OCI-LY3 (cell line): Measurements from ENCODE around the gene SUSD4.

Source experiments
- H2AFZ ChIP-seq: fragments of 200-600, 300-600 bp; shearing (Covaris generic); 2 replicates; pipeline ENCODE4 v1.6.0; 2014; ENCODE audit warnings: antibody characterized with exemption, low read depth, low read length
- H3K27ac ChIP-seq: fragments of 200-600, 300-600 bp; sonication (generic); 2 replicates; pipeline ENCODE4 v1.5.1; 2014; ENCODE audit warnings: mild to moderate bottlenecking, low read length, moderate library complexity, mixed read lengths
- H3K27me3 ChIP-seq: fragments of 200-600, 300-600 bp; sonication (generic); 2 replicates; pipeline ENCODE4 v1.6.1; 2014; ENCODE audit warnings: low read depth, low read length, mixed read lengths
- H3K36me3 ChIP-seq: fragments of 200-600, 300-600 bp; sonication (generic); replicated peaks from 2 replicates; pipeline ENCODE3; 2014; ENCODE audit warnings: low read depth, low read length, mixed read lengths
- H3K4me1 ChIP-seq: fragments of 300-600, 200-600 bp; sonication (generic); 2 replicates; pipeline ENCODE4 v1.6.1; 2014; ENCODE audit warnings: low read length, mixed read lengths
- H3K4me2 ChIP-seq: fragments of 200-600, 300-600 bp; sonication (generic); 2 replicates; pipeline ENCODE4 v1.6.1; 2014; ENCODE audit warnings: low read length, mixed read lengths
- H3K4me3 ChIP-seq: fragments of 300-600, 200-600 bp; sonication (generic); 2 replicates; pipeline ENCODE4 v1.5.1; 2014; ENCODE audit warnings: antibody characterized with exemption, mild to moderate bottlenecking, low read length, moderate library complexity
- H3K79me2 ChIP-seq: fragments of 300-600, 200-600 bp; shearing (Covaris generic); 2 replicates; pipeline ENCODE4 v1.6.1; 2014; ENCODE audit warnings: mild to moderate bottlenecking, low read length, mixed read lengths
- H3K9ac ChIP-seq: fragments of 300-600, 200-600 bp; shearing (Covaris generic); 2 replicates; pipeline ENCODE4 v1.6.0; 2014; ENCODE audit warnings: mild to moderate bottlenecking, low read length, moderate library complexity
- H3K9me3 ChIP-seq: fragments of 200-600, 300-600 bp; shearing (Covaris generic); 2 replicates; pipeline ENCODE4 v1.6.1; 2014; ENCODE audit warnings: low read length, mixed read lengths; ENCODE audit not compliant: insufficient read depth
- H4K20me1 ChIP-seq: fragments of 200-600, 300-600 bp; sonication (generic); 2 replicates; pipeline ENCODE4 v1.6.1; 2016; ENCODE audit warnings: low read length, mixed read lengths; ENCODE audit not compliant: insufficient read depth
- CTCF ChIP-seq: fragments of 200-600, 300-600 bp; sonication (generic); IDR thresholded peaks from 2 replicates; pipeline ENCODE4 v1.5.1; 2014; ENCODE audit warnings: antibody characterized with exemption, low read length, low read depth
- EZH2phosphoT487 ChIP-seq: fragments of 200-600 bp; shearing (Covaris generic); IDR thresholded peaks from 2 replicates; pipeline ENCODE4 v1.6.1; 2018; ENCODE audit warnings: antibody characterized with exemption, mixed run types, low read depth

SUSD4 gene

GRCh38 chr1:223243441-223244050 is 120.4 kb downstream of the SUSD4 start:
- peaks cover 15% of the 10 kb centered on the region; the same call in 1 of the 2 replicates for H3K27me3 ChIP-seq
- H2AFZ ChIP-seq = no peak overlapping the region
- no peaks in the 10 kb centered on the region for H4K20me1 ChIP-seq
- H3K27ac ChIP-seq = no peak overlapping the region
- no peaks in the 10 kb centered on the region for H3K79me2 ChIP-seq
- no peak overlapping the region for H3K4me2 ChIP-seq
- H3K36me3 ChIP-seq = no peaks in the 10 kb centered on the region
- TF ChIP-seq CTCF (no peak), EZH2phosphoT487 (no peak)
- no peak overlapping the region for H3K4me3 ChIP-seq
- peaks cover 30% of the 10 kb centered on the region for H3K4me1 ChIP-seq
- no peaks in the 10 kb centered on the region for H3K9me3 ChIP-seq
- H3K9ac ChIP-seq = no peak overlapping the region

GRCh38 chr1:223242971-223243370 is 121.0 kb downstream of the SUSD4 start:
- Histone ChIP-seq H3K79me2 (no peaks in the 10 kb centered on the region), H3K27me3 (peaks cover 15% of the 10 kb centered on the region), H3K4me1 (peaks cover 24% of the 10 kb centered on the region), H3K27ac (no peak overlapping the region), H2AFZ (no peak overlapping the region), H4K20me1 (no peaks in the 10 kb centered on the region), H3K4me2 (no peak overlapping the region), H3K4me3 (no peak overlapping the region), H3K9ac (no peak overlapping the region), H3K36me3 (no peaks in the 10 kb centered on the region), H3K9me3 (no peaks in the 10 kb centered on the region)
- TF ChIP-seq EZH2phosphoT487 = no peak
- no peak for TF ChIP-seq CTCF

- Histone ChIP-seq H2AFZ (no peak overlapping the region), H3K27ac (no peak overlapping the region), H3K4me1 (peaks cover 22% of the 10 kb centered on the region), H3K4me2 (no peak overlapping the region), H3K4me3 (no peak overlapping the region), H3K9me3 (no peaks in the 10 kb centered on the region), H3K27me3 (peaks cover 15% of the 10 kb centered on the region), H3K79me2 (no peaks in the 10 kb centered on the region), H3K9ac (no peak overlapping the region), H4K20me1 (no peaks in the 10 kb centered on the region), H3K36me3 (no peaks in the 10 kb centered on the region)
- TF ChIP-seq EZH2phosphoT487 (no peak), CTCF (no peak)
These were observed 121.5 kb downstream of the SUSD4 start for GRCh38 chr1:223242382-223242955.

- Histone ChIP-seq H3K79me2 (no peaks in the 10 kb centered on the region), H4K20me1 (no peaks in the 10 kb centered on the region), H3K4me3 (no peak overlapping the region), H3K27ac (no peak overlapping the region), H3K27me3 (peaks cover 17% of the 10 kb centered on the region), H2AFZ (no peak overlapping the region), H3K36me3 (no peaks in the 10 kb centered on the region), H3K9me3 (no peaks in the 10 kb centered on the region), H3K4me2 (no peak overlapping the region), H3K4me1 (peaks cover 17% of the 10 kb centered on the region), H3K9ac (no peak overlapping the region)
- TF ChIP-seq CTCF (no peak), EZH2phosphoT487 (no peak)
These were observed 123.9 kb downstream of the SUSD4 start for GRCh38 chr1:223240122-223240521.
